Upper lobe of left lung (tissue), 6 donors: ENCODE data around the gene MED13L. TPM values are rescaled to one million over a fixed set of nuclear protein-coding genes. Genes with fewer than 3 reads are reported as not detected.
"Not testable (repeated sequence)": the region's sequence is repeated elsewhere in the genome, so short reads cannot be mapped to it uniquely, and the experiment has no call there.

Experiments used
- ATAC-seq, 2 donors: fragments of 200-7000 bp; cut with Tn5 transposase; one replicate each; pipeline ENCODE4 v1.9.1; 2022; ENCODE audit warnings: mild to moderate bottlenecking in 2 of 2, moderate library complexity in 2 of 2; ENCODE audit not compliant: low FRiP score in 2 of 2
- DNase-seq, 2 donors: peaks; one replicate each; pipeline ENCODE4 v3.0.0-alpha.2; 2019 to 2020
- H3K27ac ChIP-seq, 4 donors: fragments of 200-600 bp; sonication (generic); one replicate each; pipeline ENCODE4 v1.5.1; 2016 to 2019
- H3K27me3 ChIP-seq, 4 donors: fragments of 200-600 bp; sonication (generic); one replicate each; pipeline ENCODE4 v1.5.1; 2017 to 2019
- H3K36me3 ChIP-seq, 4 donors: fragments of 200-600 bp; sonication (generic); one replicate each; pipeline ENCODE4 v1.5.1; 2016 to 2019
- H3K4me1 ChIP-seq, 4 donors: fragments of 200-600 bp; sonication (generic); one replicate each; pipeline ENCODE4 v1.5.1; 2018 to 2019
- H3K4me3 ChIP-seq, 4 donors: fragments of 200-600 bp; sonication (generic); one replicate each; pipeline ENCODE4 v1.5.1; 2017 to 2019; ENCODE audit warnings: mild to moderate bottlenecking in 2 of 4, moderate library complexity in 1 of 4
- H3K9me3 ChIP-seq, 4 donors: fragments of 200-600 bp; sonication (generic); one replicate each; pipeline ENCODE4 v1.5.1; 2018 to 2019
- CTCF ChIP-seq, 6 experiments: fragments of 450-650 bp in 4 of 6; fragments of 200-600 bp in 2 of 6; sonication (generic) in 2 of 6; IDR thresholded peaks; one replicate each; pipeline ENCODE4 v1.5.1; 2016 to 2019; ENCODE audit warnings: antibody characterized with exemption in 6 of 6
- EP300 ChIP-seq, 4 donors: sonication (generic); formaldehyde crosslinking; IDR thresholded peaks; one replicate each; pipeline ENCODE4 v1.5.1; 2017; ENCODE audit warnings: antibody characterized with exemption in 4 of 4, control low read depth in 2 of 4
- POLR2A ChIP-seq, 4 donors: fragments of 450-650 bp; IDR thresholded peaks; one replicate each; pipeline ENCODE4 v1.5.1; 2016 to 2017; ENCODE audit warnings: antibody characterized with exemption in 4 of 4, mild to moderate bottlenecking in 2 of 4
- POLR2AphosphoS5 ChIP-seq, 2 donors: sonication (generic); formaldehyde crosslinking; IDR thresholded peaks; one replicate each; pipeline ENCODE4 v1.5.1; 2017; ENCODE audit warnings: antibody characterized with exemption in 2 of 2
- WGBS, 2 donors: methylation state at CpG; one replicate each; pipeline ENCODE4 v1.1.5; 2017 to 2018; 5-methylcytosine and 5-hydroxymethylcytosine counted together
- total RNA-seq, 6 donors: library from RNA; depleted of rRNA in 4 of 6; stranded (reverse); fragments of >200 nt in 4 of 6; gene quantifications; one replicate each; pipeline versions ENCODE4 v1.1.0 to v1.2.1, GENCODE V29; 2016 to 2021
- donor health status: DM: no; HTN: no; CAD: no; lungs with moderate emphysema.
- donor health status: DM: no; HTN: yes; CAD: no; lungs with severe emphysema.

MED13L gene
- total RNA-seq, 6 donors from 2014 or later: 96.6 to 178 (median 124) TPM

- H3K4me3 ChIP-seq, ATAC-seq, H3K9me3 ChIP-seq, H3K36me3 ChIP-seq, H3K27me3 ChIP-seq: not testable (repeated sequence)
- 74 to 89% methylated on average over 10 of the region's 10 CpGs for WGBS, 2 donors
- peak in 1 of 2 donors; percentile 58 for DNase-seq
- Histone ChIP-seq H3K4me1 (peaks cover 55 to 76% (median 70%) of the 10 kb centered on the region in 4 donors), H3K27ac (peak overlapping the region in 2 of 4 donors; percentile 22 to 35)
- TF ChIP-seq EP300 (IDR thresholded peaks at IDR 0.05) (peak in 1 of 4 donors; percentile 2), POLR2AphosphoS5 (IDR thresholded peaks at IDR 0.05) (peak in 1 of 2 donors; percentile 9)
Measured at GRCh38 chr12:116131987-116132386, 145.5 kb downstream of the MED13L start.

- no peaks in the 10 kb centered on the region for H3K9me3 ChIP-seq
- H3K27ac ChIP-seq: no peak overlapping the region
- 51 to 61% methylated on average over 3 of the region's 3 CpGs for WGBS, 2 donors
- no peak for ATAC-seq
- H3K36me3 ChIP-seq: no peaks in the 10 kb centered on the region
- TF ChIP-seq POLR2AphosphoS5 (IDR thresholded peaks at IDR 0.05) (no peak), CTCF (IDR thresholded peaks at IDR 0.05) (no peak), EP300 (IDR thresholded peaks at IDR 0.05) (no peak), POLR2A (IDR thresholded peaks at IDR 0.05) (no peak)
- H3K4me3 ChIP-seq: no peak overlapping the region
- no peaks in the 10 kb centered on the region for H3K27me3 ChIP-seq
- H3K4me1 ChIP-seq: peaks cover 58 to 80% (median 67%) of the 10 kb centered on the region in 4 donors
- no peak for DNase-seq
Measured at GRCh38 chr12:116131176-116131575, 146.3 kb downstream of the MED13L start.

- no peak overlapping the region for H3K27ac ChIP-seq
- peaks cover 55 to 77% (median 69%) of the 10 kb centered on the region in 4 donors for H3K4me1 ChIP-seq
- DNase-seq: no peak
- ATAC-seq: peak in 1 of 2 donors; percentile 22
- no peaks in the 10 kb centered on the region for H3K36me3 ChIP-seq
- no peak for TF ChIP-seq EP300 (IDR thresholded peaks at IDR 0.05)
- TF ChIP-seq CTCF (IDR thresholded peaks at IDR 0.05): no peak
- TF ChIP-seq POLR2A (IDR thresholded peaks at IDR 0.05): no peak
- no peak for TF ChIP-seq POLR2AphosphoS5 (IDR thresholded peaks at IDR 0.05)
- H3K9me3 ChIP-seq: no peaks in the 10 kb centered on the region
- H3K4me3 ChIP-seq: no peak overlapping the region
- no peaks in the 10 kb centered on the region for H3K27me3 ChIP-seq
- WGBS, 2 donors: 32% methylated on average over 1 of the region's 1 CpG
Measured at GRCh38 chr12:116130431-116130830, 147.1 kb downstream of the MED13L start.

GRCh38 chr12:116128779-116129178 lies 148.7 kb downstream of the MED13L start:
- Histone ChIP-seq H3K27ac (no peak overlapping the region), H3K4me1 (peaks cover 49 to 76% (median 66%) of the 10 kb centered on the region in 4 donors), H3K4me3 (no peak overlapping the region), H3K36me3 (no peaks in the 10 kb centered on the region), H3K27me3 (no peaks in the 10 kb centered on the region), H3K9me3 (no peaks in the 10 kb centered on the region)
- TF ChIP-seq POLR2AphosphoS5 (IDR thresholded peaks at IDR 0.05) (no peak), EP300 (IDR thresholded peaks at IDR 0.05) (no peak), POLR2A (IDR thresholded peaks at IDR 0.05) (no peak), CTCF (IDR thresholded peaks at IDR 0.05) (no peak)
- DNase-seq: no peak
- WGBS, 2 donors: 69 to 78% methylated on average over 1 of the region's 1 CpG
- no peak for ATAC-seq

DNA sequence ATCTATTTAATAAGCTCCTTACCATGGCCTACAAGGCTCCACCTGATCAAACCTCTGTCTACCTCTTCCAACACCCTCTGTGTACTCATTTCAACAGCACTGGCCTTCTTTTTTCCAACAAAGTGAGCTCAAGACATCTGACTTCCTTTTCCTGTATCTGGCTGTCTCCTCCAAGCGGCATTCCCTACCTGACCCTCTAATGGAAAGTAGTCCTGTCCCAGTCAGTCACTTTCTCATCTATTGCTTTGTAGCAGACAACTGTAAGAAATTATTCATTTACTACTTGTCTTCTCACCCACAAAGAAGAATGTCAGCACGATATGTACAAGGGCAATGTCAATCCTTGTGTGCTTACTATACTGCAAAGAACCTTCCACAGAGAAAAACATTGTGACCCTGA lies 149.6 kb downstream of the MED13L start:
- no peak for TF ChIP-seq POLR2AphosphoS5 (IDR thresholded peaks at IDR 0.05)
- TF ChIP-seq EP300 (IDR thresholded peaks at IDR 0.05): no peak
- no peak for TF ChIP-seq CTCF (IDR thresholded peaks at IDR 0.05)
- no peak for TF ChIP-seq POLR2A (IDR thresholded peaks at IDR 0.05)
- 72 to 75% methylated on average over 2 of the region's 2 CpGs for WGBS, 2 donors
- ATAC-seq: no peak
- DNase-seq: no peak
- Histone ChIP-seq H3K27ac (no peak overlapping the region), H3K4me1 (peaks cover 50 to 76% (median 66%) of the 10 kb centered on the region in 4 donors), H3K9me3 (no peaks in the 10 kb centered on the region), H3K36me3 (no peaks in the 10 kb centered on the region), H3K27me3 (no peaks in the 10 kb centered on the region), H3K4me3 (no peak overlapping the region)
